HCT116 (cell line): ENCODE measurements around the gene ASAP2. TPM values are rescaled to one million over a fixed set of nuclear protein-coding genes. Genes with fewer than 3 reads are reported as not detected.

Experiments
- ATAC-seq: fragments of 200-7000 bp; cut with Tn5 transposase; 2 replicates; pipeline ENCODE4 v1.9.1; 2020; ENCODE audit warnings: mild to moderate bottlenecking, moderate library complexity
- BruUV-seq: library from RNA; stranded (reverse); fragments of 400-500 nt; replicated peaks from 2 replicates; lab custom pipeline; 2021; lab: Mats Ljungman, UMichigan
- CTCF ChIA-PET: fragments of 300-600 bp; sonication (Branson Sonifier 250); formaldehyde crosslinking; loops from one replicate; lab custom pipeline; 2021; ENCODE audit warnings: antibody characterized with exemption; lab: Charles Lee
- POLR2A ChIA-PET: fragments of 300-600, 350-600 bp; sonication (Branson Sonifier 250); formaldehyde crosslinking; loops from one replicate; lab custom pipeline; 2021; ENCODE audit warnings: antibody characterized with exemption; lab: Charles Lee
- RAD21 ChIA-PET, 2 experiments: fragments of 300-600 bp; sonication (Branson Sonifier 250); formaldehyde crosslinking; loops; one replicate each; lab custom pipeline; 2023; ENCODE audit warnings: low total read pairs in 2 of 2; ENCODE audit not compliant: uncharacterized antibody in 2 of 2, unreplicated experiment in 2 of 2, low non-redundant PET in 1 of 2; lab: Charles Lee
- DNase-seq: peaks from one replicate; pipeline ENCODE4 v3.0.0-alpha.2; 2010; ENCODE audit warnings: low read depth, low spot score
- H2AFZ ChIP-seq: fragments of 200-600 bp; shearing (Covaris generic), sonication (generic); 2 replicates; pipeline ENCODE4 v1.6.1; 2017; ENCODE audit warnings: low read depth, mixed run types, mixed read lengths, antibody characterized with exemption, low read length; ENCODE audit not compliant: poor library complexity, severe bottlenecking
- H3K27ac ChIP-seq: 2 replicates; pipeline ENCODE4 v1.5.1; 2012; ENCODE audit warnings: low read depth, low read length
- H3K27me3 ChIP-seq: fragments of 200-600 bp; sonication (generic); 2 replicates; pipeline ENCODE4 v1.6.1; 2016; ENCODE audit warnings: mixed run types, low read length, mixed read lengths; ENCODE audit not compliant: insufficient read depth
- H3K36me3 ChIP-seq, 2 experiments: fragments of 200-500 bp in 1 of 2; fragments of 200-600 bp in 1 of 2; sonication (Bioruptor generic) in 1 of 2; sonication (generic) in 1 of 2; 2 replicates each; pipeline versions ENCODE4 v1.5.1 to v1.6.1; 2014 to 2016; ENCODE audit warnings: low read length in 2 of 2, inconsistent platforms in 1 of 2, mixed read lengths in 1 of 2, mixed run types in 1 of 2; ENCODE audit not compliant: insufficient read depth in 2 of 2, control insufficient read depth in 1 of 2
- H3K4me1 ChIP-seq, 2 experiments: fragments of 200-600 bp in 1 of 2; sonication (generic) in 1 of 2; 2 replicates each; pipeline versions ENCODE4 v1.5.1 to v1.6.1; 2012 to 2017; ENCODE audit warnings: low read length in 2 of 2, inconsistent platforms in 1 of 2, mild to moderate bottlenecking in 1 of 2, mixed read lengths in 1 of 2, mixed run types in 1 of 2, moderate library complexity in 1 of 2; ENCODE audit not compliant: insufficient read depth in 2 of 2, control insufficient read depth in 1 of 2
- H3K4me2 ChIP-seq: fragments of 200-600 bp; sonication (generic); 2 replicates; pipeline ENCODE4 v1.6.1; 2017; ENCODE audit warnings: mixed run types, low read length, mixed read lengths
- H3K4me3 ChIP-seq, 2 experiments: fragments of 200-600 bp in 1 of 2; sonication (generic) in 1 of 2; replicated peaks in 1 of 2; 2 replicates each; pipeline ENCODE4 v1.5.1; 2011 to 2016; ENCODE audit warnings: low read length in 2 of 2, control low read depth in 1 of 2, low read depth in 1 of 2, mild to moderate bottlenecking in 1 of 2, mixed read lengths in 1 of 2, mixed run types in 1 of 2
- H3K79me2 ChIP-seq: fragments of 200-600 bp; sonication (generic); 2 replicates; pipeline ENCODE4 v1.6.1; 2017; ENCODE audit warnings: mild to moderate bottlenecking, mixed run types, low read length, moderate library complexity, mixed read lengths; ENCODE audit not compliant: insufficient read depth
- H3K9ac ChIP-seq: fragments of 200-600 bp; sonication (generic); 2 replicates; pipeline ENCODE4 v1.6.1; 2016; ENCODE audit warnings: low read length, mixed read lengths
- H3K9me2 ChIP-seq: fragments of 200-600 bp; sonication (generic), shearing (Covaris generic); 2 replicates; pipeline ENCODE4 v1.6.1; 2017; ENCODE audit warnings: mixed run types, mild to moderate bottlenecking, moderate library complexity; ENCODE audit not compliant: insufficient read depth
- H3K9me3 ChIP-seq, 2 experiments: fragments of 200-500 bp in 1 of 2; fragments of 200-600 bp in 1 of 2; sonication (Bioruptor generic) in 1 of 2; sonication (generic) in 1 of 2; 2 replicates each; pipeline ENCODE4 v1.6.1; 2014 to 2017; ENCODE audit warnings: low read length in 2 of 2, mixed read lengths in 2 of 2, inconsistent platforms in 1 of 2, low read depth in 1 of 2, mild to moderate bottlenecking in 1 of 2, mixed run types in 1 of 2, moderate library complexity in 1 of 2; ENCODE audit not compliant: control insufficient read depth in 1 of 2, insufficient read depth in 1 of 2
- H4K20me1 ChIP-seq: fragments of 200-600 bp; sonication (generic), shearing (Covaris generic); 2 replicates; pipeline ENCODE4 v1.6.1; 2017; ENCODE audit warnings: mixed run types, mild to moderate bottlenecking, moderate library complexity; ENCODE audit not compliant: insufficient read depth
- CBX3 ChIP-seq: IDR thresholded peaks from 2 replicates; pipeline ENCODE4 v1.6.1; 2012; ENCODE audit warnings: low read depth
- CEBPB ChIP-seq: IDR thresholded peaks from 2 replicates; pipeline ENCODE4 v1.6.1; 2012; ENCODE audit warnings: low read depth
- ELF1 ChIP-seq: IDR thresholded peaks from 2 replicates; pipeline ENCODE4 v1.6.1; 2012; ENCODE audit warnings: low read depth, borderline replicate concordance
- EZH2 ChIP-seq: fragments of 200-600 bp; sonication (generic); IDR thresholded peaks from 2 replicates; pipeline ENCODE4 v1.6.1; 2017; ENCODE audit warnings: antibody characterized with exemption, mixed run types
- FOSL1 ChIP-seq: IDR thresholded peaks from 2 replicates; pipeline ENCODE4 v1.6.1; 2012; ENCODE audit warnings: low read depth
- JUND ChIP-seq: IDR thresholded peaks from 2 replicates; pipeline ENCODE4 v1.6.1; 2012
- POLR2A ChIP-seq: IDR thresholded peaks from 2 replicates; pipeline ENCODE4 v1.7.0; 2011; ENCODE audit warnings: borderline replicate concordance; ENCODE audit not compliant: insufficient read depth, insufficient read length; ENCODE audit errors: extremely low read depth
- POLR2AphosphoS5 ChIP-seq: IDR thresholded peaks from 2 replicates; pipeline ENCODE4 v1.6.1; 2011; ENCODE audit warnings: mild to moderate bottlenecking, low read depth, low read length, moderate library complexity
- RAD21 ChIP-seq: IDR thresholded peaks from 2 replicates; pipeline ENCODE4 v1.6.1; 2012; ENCODE audit warnings: low read depth, mild to moderate bottlenecking
- SIN3A ChIP-seq: IDR thresholded peaks from 2 replicates; pipeline ENCODE4 v1.6.1; 2012; ENCODE audit warnings: low read depth
- SP1 ChIP-seq: IDR thresholded peaks from 2 replicates; pipeline ENCODE4 v1.6.1; 2012; ENCODE audit warnings: low read depth
- SRF ChIP-seq: IDR thresholded peaks from 2 replicates; pipeline ENCODE4 v1.6.1; 2012; ENCODE audit warnings: low read depth
- TCF7L2 ChIP-seq: IDR thresholded peaks from 2 replicates; pipeline ENCODE4 v1.7.0; 2011; ENCODE audit warnings: borderline replicate concordance, inconsistent platforms; ENCODE audit not compliant: insufficient read depth, insufficient read length; ENCODE audit errors: extremely low read depth
- ZFX ChIP-seq: fragments of 450-650 bp; IDR thresholded peaks from 2 replicates; pipeline ENCODE4 v1.6.1; 2017
- ZNF274 ChIP-seq: fragments of 200-500 bp; sonication (Bioruptor generic); IDR thresholded peaks from 2 replicates; pipeline ENCODE4 v1.6.1; 2014; ENCODE audit warnings: mild to moderate bottlenecking, low read depth, low read length, inconsistent platforms
- intact Hi-C: fragments of 100-400 bp; cut with micrococcal nuclease; formaldehyde crosslinking; loops from 2 replicates; pipeline ENCODE4 v1.10.0; 2022
- total RNA-seq: library from RNA; stranded (reverse); gene quantifications from one replicate; pipeline ENCODE4 v1.2.1, GENCODE V29; 2021; ENCODE audit not compliant: unreplicated experiment
- TF ChIP-seq, protein P1 (sequence below): IDR thresholded peaks from 2 replicates; pipeline ENCODE4 v1.6.1; 2012
- TF ChIP-seq, protein P2 (sequence below): IDR thresholded peaks from 2 replicates; pipeline ENCODE4 v1.6.1; 2012
- TF ChIP-seq, protein P3 (sequence below): IDR thresholded peaks from 2 replicates; pipeline ENCODE4 v1.6.1; 2011; ENCODE audit warnings: mild to moderate bottlenecking, low read length, moderate library complexity; ENCODE audit not compliant: insufficient replicate concordance; ENCODE audit errors: extremely low read depth
- TF ChIP-seq, protein P4 (sequence below), 3 experiments: fragments of 200-600 bp in 1 of 3; sonication (generic) in 1 of 3; IDR thresholded peaks in 2 of 3; conservative IDR thresholded peaks in 1 of 3; 2 replicates each; pipeline ENCODE4 v1.5.1; 2012 to 2017; ENCODE audit warnings: low read depth in 2 of 3, low read length in 2 of 3, antibody characterized with exemption in 1 of 3, borderline replicate concordance in 1 of 3, control low read depth in 1 of 3, mild to moderate bottlenecking in 1 of 3, mixed read lengths in 1 of 3, mixed run types in 1 of 3, moderate library complexity in 1 of 3; ENCODE audit not compliant: insufficient read depth in 1 of 3
- TF ChIP-seq, protein P5 (sequence below): IDR thresholded peaks from 2 replicates; pipeline ENCODE4 v1.6.1; 2012; ENCODE audit warnings: low read depth

ASAP2 gene
- total RNA-seq, 1 experiment from 2014 or later: 16.5 TPM

DNA sequence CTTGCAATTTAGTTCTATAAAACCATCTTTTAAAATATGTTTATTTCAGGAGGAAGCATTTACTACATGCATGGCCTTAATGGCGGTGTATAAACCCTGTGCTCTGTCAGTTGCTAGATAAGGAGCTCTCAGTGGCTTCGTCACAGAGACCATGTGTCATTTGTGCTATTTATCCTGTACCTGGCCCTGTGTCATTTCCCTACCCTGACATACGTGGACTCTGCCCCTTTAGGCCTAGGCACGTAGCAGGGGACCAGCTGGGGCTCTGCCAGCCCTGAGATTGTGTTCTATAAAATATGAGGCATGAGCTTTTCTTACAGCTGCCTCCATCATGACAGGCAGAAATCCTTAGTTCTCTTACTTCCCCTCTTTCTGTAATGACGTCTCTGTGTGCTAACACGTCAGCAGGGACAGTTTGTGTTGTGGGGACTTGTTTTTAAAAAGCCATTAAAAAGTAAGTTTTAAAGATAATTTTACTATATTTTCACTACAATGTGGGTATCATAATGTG is 128.8 kb downstream of the ASAP2 start:
- no peaks in the 10 kb centered on the region for H3K9me3 ChIP-seq
- H2AFZ ChIP-seq: no peak overlapping the region
- no TSS peak for BruUV-seq
- no peaks in the 10 kb centered on the region for H3K27me3 ChIP-seq
- DNase-seq: no peak
- intact Hi-C loops: loop anchor here (10.0 kb wide), 1 partner anchor 461 kb away; no protein-coding TSS in a partner anchor
- H3K4me1 ChIP-seq: peaks cover 17 to 19% of the 10 kb centered on the region in 2 experiments
- H3K9me2 ChIP-seq: no peaks in the 10 kb centered on the region
- no peak overlapping the region for H3K4me3 ChIP-seq
- H3K4me2 ChIP-seq: no peak overlapping the region
- H3K36me3 ChIP-seq: 0 out of 4 replicates have a peak, but pooled peaks cover 2 to 3% of the 10 kb centered on the region in 2 experiments
- TF ChIP-seq ZNF274 (no peak), SRF (no peak), CBX3 (no peak), CEBPB (no peak), POLR2AphosphoS5 (no peak), ZFX (no peak), SIN3A (no peak), RAD21 (no peak), ELF1 (no peak), EZH2 (no peak), SP1 (no peak), POLR2A (no peak), JUND (no peak), FOSL1 (no peak), TCF7L2 (no peak)
- TF ChIP-seq, protein P1, sequence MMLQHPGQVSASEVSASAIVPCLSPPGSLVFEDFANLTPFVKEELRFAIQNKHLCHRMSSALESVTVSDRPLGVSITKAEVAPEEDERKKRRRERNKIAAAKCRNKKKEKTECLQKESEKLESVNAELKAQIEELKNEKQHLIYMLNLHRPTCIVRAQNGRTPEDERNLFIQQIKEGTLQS: no peak
- TF ChIP-seq, protein P2, sequence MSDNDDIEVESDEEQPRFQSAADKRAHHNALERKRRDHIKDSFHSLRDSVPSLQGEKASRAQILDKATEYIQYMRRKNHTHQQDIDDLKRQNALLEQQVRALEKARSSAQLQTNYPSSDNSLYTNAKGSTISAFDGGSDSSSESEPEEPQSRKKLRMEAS: no peak
- TF ChIP-seq, protein P3, sequence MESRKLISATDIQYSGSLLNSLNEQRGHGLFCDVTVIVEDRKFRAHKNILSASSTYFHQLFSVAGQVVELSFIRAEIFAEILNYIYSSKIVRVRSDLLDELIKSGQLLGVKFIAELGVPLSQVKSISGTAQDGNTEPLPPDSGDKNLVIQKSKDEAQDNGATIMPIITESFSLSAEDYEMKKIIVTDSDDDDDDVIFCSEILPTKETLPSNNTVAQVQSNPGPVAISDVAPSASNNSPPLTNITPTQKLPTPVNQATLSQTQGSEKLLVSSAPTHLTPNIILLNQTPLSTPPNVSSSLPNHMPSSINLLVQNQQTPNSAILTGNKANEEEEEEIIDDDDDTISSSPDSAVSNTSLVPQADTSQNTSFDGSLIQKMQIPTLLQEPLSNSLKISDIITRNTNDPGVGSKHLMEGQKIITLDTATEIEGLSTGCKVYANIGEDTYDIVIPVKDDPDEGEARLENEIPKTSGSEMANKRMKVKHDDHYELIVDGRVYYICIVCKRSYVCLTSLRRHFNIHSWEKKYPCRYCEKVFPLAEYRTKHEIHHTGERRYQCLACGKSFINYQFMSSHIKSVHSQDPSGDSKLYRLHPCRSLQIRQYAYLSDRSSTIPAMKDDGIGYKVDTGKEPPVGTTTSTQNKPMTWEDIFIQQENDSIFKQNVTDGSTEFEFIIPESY: no peak
- TF ChIP-seq, protein P4, sequence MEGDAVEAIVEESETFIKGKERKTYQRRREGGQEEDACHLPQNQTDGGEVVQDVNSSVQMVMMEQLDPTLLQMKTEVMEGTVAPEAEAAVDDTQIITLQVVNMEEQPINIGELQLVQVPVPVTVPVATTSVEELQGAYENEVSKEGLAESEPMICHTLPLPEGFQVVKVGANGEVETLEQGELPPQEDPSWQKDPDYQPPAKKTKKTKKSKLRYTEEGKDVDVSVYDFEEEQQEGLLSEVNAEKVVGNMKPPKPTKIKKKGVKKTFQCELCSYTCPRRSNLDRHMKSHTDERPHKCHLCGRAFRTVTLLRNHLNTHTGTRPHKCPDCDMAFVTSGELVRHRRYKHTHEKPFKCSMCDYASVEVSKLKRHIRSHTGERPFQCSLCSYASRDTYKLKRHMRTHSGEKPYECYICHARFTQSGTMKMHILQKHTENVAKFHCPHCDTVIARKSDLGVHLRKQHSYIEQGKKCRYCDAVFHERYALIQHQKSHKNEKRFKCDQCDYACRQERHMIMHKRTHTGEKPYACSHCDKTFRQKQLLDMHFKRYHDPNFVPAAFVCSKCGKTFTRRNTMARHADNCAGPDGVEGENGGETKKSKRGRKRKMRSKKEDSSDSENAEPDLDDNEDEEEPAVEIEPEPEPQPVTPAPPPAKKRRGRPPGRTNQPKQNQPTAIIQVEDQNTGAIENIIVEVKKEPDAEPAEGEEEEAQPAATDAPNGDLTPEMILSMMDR (IDR thresholded peaks at IDR 0.05 in 2 of 3, conservative IDR thresholded peaks at IDR 0.05 in 1 of 3; ENCODE audit: borderline replicate concordance in 1 of 3, insufficient read depth in 1 of 3, low read depth in 2 of 3, low read length in 2 of 3): no peak
- TF ChIP-seq, protein P5, sequence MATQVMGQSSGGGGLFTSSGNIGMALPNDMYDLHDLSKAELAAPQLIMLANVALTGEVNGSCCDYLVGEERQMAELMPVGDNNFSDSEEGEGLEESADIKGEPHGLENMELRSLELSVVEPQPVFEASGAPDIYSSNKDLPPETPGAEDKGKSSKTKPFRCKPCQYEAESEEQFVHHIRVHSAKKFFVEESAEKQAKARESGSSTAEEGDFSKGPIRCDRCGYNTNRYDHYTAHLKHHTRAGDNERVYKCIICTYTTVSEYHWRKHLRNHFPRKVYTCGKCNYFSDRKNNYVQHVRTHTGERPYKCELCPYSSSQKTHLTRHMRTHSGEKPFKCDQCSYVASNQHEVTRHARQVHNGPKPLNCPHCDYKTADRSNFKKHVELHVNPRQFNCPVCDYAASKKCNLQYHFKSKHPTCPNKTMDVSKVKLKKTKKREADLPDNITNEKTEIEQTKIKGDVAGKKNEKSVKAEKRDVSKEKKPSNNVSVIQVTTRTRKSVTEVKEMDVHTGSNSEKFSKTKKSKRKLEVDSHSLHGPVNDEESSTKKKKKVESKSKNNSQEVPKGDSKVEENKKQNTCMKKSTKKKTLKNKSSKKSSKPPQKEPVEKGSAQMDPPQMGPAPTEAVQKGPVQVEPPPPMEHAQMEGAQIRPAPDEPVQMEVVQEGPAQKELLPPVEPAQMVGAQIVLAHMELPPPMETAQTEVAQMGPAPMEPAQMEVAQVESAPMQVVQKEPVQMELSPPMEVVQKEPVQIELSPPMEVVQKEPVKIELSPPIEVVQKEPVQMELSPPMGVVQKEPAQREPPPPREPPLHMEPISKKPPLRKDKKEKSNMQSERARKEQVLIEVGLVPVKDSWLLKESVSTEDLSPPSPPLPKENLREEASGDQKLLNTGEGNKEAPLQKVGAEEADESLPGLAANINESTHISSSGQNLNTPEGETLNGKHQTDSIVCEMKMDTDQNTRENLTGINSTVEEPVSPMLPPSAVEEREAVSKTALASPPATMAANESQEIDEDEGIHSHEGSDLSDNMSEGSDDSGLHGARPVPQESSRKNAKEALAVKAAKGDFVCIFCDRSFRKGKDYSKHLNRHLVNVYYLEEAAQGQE: no peak
- POLR2A ChIA-PET: no interaction called here
- RAD21 ChIA-PET: no interaction called here
- no peak overlapping the region for H3K27ac ChIP-seq
- CTCF ChIA-PET: interaction anchor here (4.4 kb wide), 1 partner anchor 193 kb away, joined by 39 read pairs; no protein-coding TSS in a partner anchor
- ATAC-seq: no peak
- no peak overlapping the region for H3K9ac ChIP-seq
- H4K20me1 ChIP-seq: no peaks in the 10 kb centered on the region
- no peaks in the 10 kb centered on the region for H3K79me2 ChIP-seq
